Measurements from ENCODE around the gene EYS.

Gene EYS

GRCh38 chr6:65667916-65668656, 38.9 kb downstream of the EYS start:
- TF ChIP-seq CTCF (IDR thresholded peaks at IDR 0.05; ENCODE audit: low read depth, low read length): no peak
- H3K4me3 ChIP-seq (ENCODE audit: low read depth, low read length): no peak overlapping the region

- TF ChIP-seq CTCF (IDR thresholded peaks at IDR 0.05; ENCODE audit: low read depth, low read length): no peak
- no peak overlapping the region for H3K4me3 ChIP-seq (ENCODE audit: low read depth, low read length)
These were observed 56.9 kb downstream of the EYS start for GRCh38 chr6:65650086-65650485.

GRCh38 chr6:65649392-65649791, 57.6 kb downstream of the EYS start:
- no peak overlapping the region for H3K4me3 ChIP-seq (ENCODE audit: low read depth, low read length)
- TF ChIP-seq CTCF (IDR thresholded peaks at IDR 0.05; ENCODE audit: low read depth, low read length): no peak

- no peak overlapping the region for H3K4me3 ChIP-seq (ENCODE audit: low read depth, low read length)
- no peak for TF ChIP-seq CTCF (IDR thresholded peaks at IDR 0.05; ENCODE audit: low read depth, low read length)
These were observed 60.5 kb downstream of the EYS start for GRCh38 chr6:65646544-65646943.

- H3K4me3 ChIP-seq (ENCODE audit: low read depth, low read length): no peak overlapping the region
- no peak for TF ChIP-seq CTCF (IDR thresholded peaks at IDR 0.05; ENCODE audit: low read depth, low read length)
These were observed 64.2 kb downstream of the EYS start for GRCh38 chr6:65642776-65643175.

- no peak overlapping the region for H3K4me3 ChIP-seq (ENCODE audit: low read depth, low read length)
- TF ChIP-seq CTCF (IDR thresholded peaks at IDR 0.05; ENCODE audit: low read depth, low read length): no peak
These were observed 68.8 kb downstream of the EYS start for GRCh38 chr6:65638047-65638831.
